Esophagus squamous epithelium (tissue), 5 donors: ENCODE data around the gene CREBBP. TPM values are rescaled to one million over a fixed set of nuclear protein-coding genes. Genes with fewer than 3 reads are reported as not detected.

Experiments used
- DNase-seq: peaks from one replicate; lab custom pipeline; 2025; lab: John Stamatoyannopoulos, UW
- H3K27ac ChIP-seq, 4 donors: fragments of 200-600 bp; sonication (generic); one replicate each; pipeline ENCODE4 v1.5.1; 2016 to 2019; ENCODE audit warnings: mild to moderate bottlenecking in 1 of 4
- H3K27me3 ChIP-seq, 4 donors: fragments of 200-600 bp; sonication (generic); 1 replicate in 3 of 4; 2 replicates in 1 of 4; pipeline versions ENCODE4 v1.5.1 to v1.6.0; 2017 to 2021; ENCODE audit warnings: antibody characterized with exemption in 1 of 4
- H3K36me3 ChIP-seq, 3 donors: fragments of 200-600 bp; sonication (generic); one replicate each; pipeline ENCODE4 v1.5.1; 2016 to 2019
- H3K4me1 ChIP-seq, 3 donors: fragments of 200-600 bp; sonication (generic); one replicate each; pipeline ENCODE4 v1.5.1; 2017 to 2019
- H3K4me3 ChIP-seq, 4 donors: fragments of 200-600 bp; sonication (generic); 1 replicate in 3 of 4; 2 replicates in 1 of 4; pipeline ENCODE4 v1.5.1; 2016 to 2019; ENCODE audit warnings: mild to moderate bottlenecking in 2 of 4, moderate library complexity in 1 of 4
- H3K9me3 ChIP-seq, 3 donors: fragments of 200-600 bp; sonication (generic); one replicate each; pipeline ENCODE4 v1.5.1; 2016 to 2019
- CTCF ChIP-seq, 6 experiments: fragments of 450-650 bp in 4 of 6; fragments of 200-600 bp in 2 of 6; sonication (generic) in 2 of 6; IDR thresholded peaks; one replicate each; pipeline ENCODE4 v1.5.1; 2016 to 2019; ENCODE audit warnings: antibody characterized with exemption in 6 of 6, mild to moderate bottlenecking in 4 of 6, moderate library complexity in 4 of 6
- POLR2A ChIP-seq, 4 donors: fragments of 450-650 bp; IDR thresholded peaks; one replicate each; pipeline ENCODE4 v1.6.1; 2017; ENCODE audit warnings: antibody characterized with exemption in 4 of 4, mild to moderate bottlenecking in 4 of 4, moderate library complexity in 3 of 4
- WGBS, 2 donors: methylation state at CpG; one replicate each; pipeline ENCODE4 v1.1.5; 2018; 5-methylcytosine and 5-hydroxymethylcytosine counted together
- intact Hi-C: fragments of 100-400 bp; cut with DNase I; formaldehyde crosslinking; loops from one replicate; pipeline ENCODE4 v1.15.0; 2022
- total RNA-seq, 4 donors: library from RNA; depleted of rRNA; stranded (reverse); fragments of >200 nt; gene quantifications; one replicate each; pipeline ENCODE4 v1.1.0, GENCODE V29; 2016
- donor health status: DM: yes; HTN: yes; CAD: no.

CREBBP gene
- total RNA-seq, 4 donors from 2014 or later, result 14.5 to 53.6 (median 37.5) TPM

- no peaks in the 10 kb centered on the region for H3K27me3 ChIP-seq
- no peaks in the 10 kb centered on the region for H3K9me3 ChIP-seq
- no peak overlapping the region for H3K4me3 ChIP-seq
- H3K4me1 ChIP-seq, result no peaks in the 10 kb centered on the region
- DNase-seq, result no peak
- peak overlapping the region in 1 of 4 donors; percentile 21 for H3K27ac ChIP-seq
- TF ChIP-seq CTCF (IDR thresholded peaks at IDR 0.05), result no peak
- no peak for TF ChIP-seq POLR2A (IDR thresholded peaks at IDR 0.05)
- 56 to 78% methylated on average over 12 to 13 of the region's 13 CpGs for WGBS, 2 donors
- peaks cover 0 to 99% (median 47%) of the 10 kb centered on the region in 3 donors for H3K36me3 ChIP-seq
- intact Hi-C loops, result no loop called here
Measured at GRCh38 chr16:3745751-3746355, 134.7 kb downstream of the CREBBP start.

GRCh38 chr16:3744018-3744417 lies 136.5 kb downstream of the CREBBP start:
- Histone ChIP-seq H3K4me1 (no peaks in the 10 kb centered on the region), H3K9me3 (no peaks in the 10 kb centered on the region), H3K27me3 (no peaks in the 10 kb centered on the region), H3K36me3 (peaks cover 14 to 100% (median 65%) of the 10 kb centered on the region in 3 donors), H3K27ac (no peak overlapping the region), H3K4me3 (no peak overlapping the region)
- WGBS, 2 donors, result 87 to 94% methylated on average over 6 to 7 of the region's 7 CpGs
- no peak for DNase-seq
- TF ChIP-seq CTCF (IDR thresholded peaks at IDR 0.05) (no peak), POLR2A (IDR thresholded peaks at IDR 0.05) (no peak)
- intact Hi-C loops, result no loop called here

DNA sequence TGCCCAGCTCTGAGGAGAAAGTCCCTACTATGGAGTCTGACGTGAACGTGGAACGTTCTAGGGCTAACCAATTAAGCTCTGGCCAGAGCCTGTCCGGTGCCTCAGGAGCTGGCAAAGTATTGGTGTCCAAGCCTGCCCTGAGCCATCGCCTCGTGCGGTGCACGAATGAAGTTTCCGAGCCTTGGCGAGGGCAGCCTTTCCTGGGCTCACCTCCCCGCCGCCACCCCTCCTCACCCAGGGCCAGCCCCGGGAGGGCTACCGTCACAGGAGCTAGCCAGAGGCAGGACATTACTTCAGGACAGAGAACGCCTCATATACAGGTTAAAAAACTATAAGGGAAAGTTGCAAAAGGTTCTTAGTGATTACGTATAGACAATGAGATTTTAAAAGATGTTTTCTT lies 139.6 kb downstream of the CREBBP start:
- WGBS, 2 donors, result 88 to 89% methylated on average over 7 to 9 of the region's 16 CpGs
- TF ChIP-seq POLR2A (IDR thresholded peaks at IDR 0.05) (no peak), CTCF (IDR thresholded peaks at IDR 0.05) (no peak)
- no peak overlapping the region for H3K4me3 ChIP-seq
- no peak overlapping the region for H3K27ac ChIP-seq
- H3K9me3 ChIP-seq, result no peaks in the 10 kb centered on the region
- no peak for DNase-seq
- peaks cover 25 to 100% (median 67%) of the 10 kb centered on the region in 3 donors for H3K36me3 ChIP-seq
- intact Hi-C loops, result no loop called here
- H3K4me1 ChIP-seq, result no peaks in the 10 kb centered on the region
- H3K27me3 ChIP-seq, result no peaks in the 10 kb centered on the region

DNA sequence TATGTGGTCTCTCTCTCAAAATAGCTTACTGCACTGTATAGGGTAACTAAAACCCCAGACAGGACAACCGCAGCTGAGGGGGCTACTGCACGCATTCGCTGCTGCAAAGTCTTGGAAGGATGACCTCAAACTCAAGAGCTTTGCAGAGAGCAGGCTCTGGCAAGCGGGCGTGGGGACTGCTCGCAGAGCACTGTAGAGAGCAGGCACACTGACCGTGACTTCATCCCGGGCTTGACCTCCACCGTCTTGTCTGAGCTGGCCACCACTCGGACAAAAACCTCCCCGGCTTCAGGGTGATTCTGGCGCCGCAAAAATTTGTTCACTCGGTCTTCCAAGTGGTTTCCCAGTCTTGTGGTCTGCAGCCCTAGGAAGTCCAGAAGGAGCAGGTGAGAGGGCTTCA lies 140.3 kb downstream of the CREBBP start:
- intact Hi-C loops, result no loop called here
- H3K4me3 ChIP-seq, result no peak overlapping the region
- peaks cover 33 to 100% (median 75%) of the 10 kb centered on the region in 3 donors for H3K36me3 ChIP-seq
- H3K27ac ChIP-seq, result no peak overlapping the region
- DNase-seq, result no peak
- TF ChIP-seq CTCF (IDR thresholded peaks at IDR 0.05), result no peak
- no peak for TF ChIP-seq POLR2A (IDR thresholded peaks at IDR 0.05)
- H3K4me1 ChIP-seq, result no peaks in the 10 kb centered on the region
- H3K9me3 ChIP-seq, result no peaks in the 10 kb centered on the region
- 89 to 95% methylated on average over 9 to 10 of the region's 14 CpGs for WGBS, 2 donors
- H3K27me3 ChIP-seq, result no peaks in the 10 kb centered on the region

DNA sequence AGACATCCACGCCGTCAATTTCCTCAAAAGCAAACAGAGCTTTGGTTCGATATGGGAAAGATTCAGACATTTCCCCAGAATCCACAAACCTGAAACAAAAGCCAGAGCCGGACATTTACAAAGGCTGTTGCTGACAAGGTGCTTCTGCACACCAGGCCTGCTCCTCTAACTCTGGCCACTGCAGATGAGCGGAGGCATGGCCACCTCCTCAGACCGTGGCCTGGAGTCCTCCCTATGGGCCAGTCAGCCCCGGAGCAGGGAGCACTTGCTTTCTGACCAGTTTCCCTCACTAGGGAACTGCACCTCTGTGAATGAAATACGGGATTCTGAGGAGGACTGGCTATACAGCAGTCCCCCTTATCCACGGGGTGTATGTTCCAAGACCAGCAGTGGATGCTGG lies 140.9 kb downstream of the CREBBP start:
- Histone ChIP-seq H3K27ac (no peak overlapping the region), H3K4me1 (no peaks in the 10 kb centered on the region), H3K27me3 (no peaks in the 10 kb centered on the region), H3K36me3 (peaks cover 38 to 100% (median 75%) of the 10 kb centered on the region in 3 donors), H3K4me3 (no peak overlapping the region), H3K9me3 (no peaks in the 10 kb centered on the region)
- TF ChIP-seq CTCF (IDR thresholded peaks at IDR 0.05), result no peak
- TF ChIP-seq POLR2A (IDR thresholded peaks at IDR 0.05), result no peak
- intact Hi-C loops, result no loop called here
- no peak for DNase-seq
- WGBS, 2 donors, result 88 to 96% methylated on average over 3 to 5 of the region's 9 CpGs
